Cardiac muscle cell (in vitro differentiated cells and primary cell): ENCODE results near the gene MPZL2. TPM values are rescaled to one million over a fixed set of nuclear protein-coding genes. Genes with fewer than 3 reads are reported as not detected.

ENCODE experiments used
- DNase-seq, 2 donors: peaks; one replicate each; pipeline versions ENCODE4 v3.0.0 to v3.0.0-alpha.2; 2010 to 2017; ENCODE audit warnings: low read depth in 1 of 2, low spot score in 1 of 2
- H3K27ac ChIP-seq: fragments of 200-600 bp; sonication (generic); 2 replicates; pipeline ENCODE4 v1.5.1; 2016
- H3K27me3 ChIP-seq: fragments of 200-600 bp; sonication (generic); 2 replicates; pipeline ENCODE4 v1.6.0; 2016; ENCODE audit warnings: control low read depth
- H3K36me3 ChIP-seq: fragments of 200-600 bp; sonication (generic); 2 replicates; pipeline ENCODE4 v1.5.1; 2016; ENCODE audit warnings: control low read depth
- H3K4me1 ChIP-seq: fragments of 200-600 bp; sonication (generic); 2 replicates; pipeline ENCODE4 v1.8.1; 2017; ENCODE audit warnings: low read depth, mild to moderate bottlenecking, mixed run types
- H3K4me3 ChIP-seq: fragments of 200-600 bp; sonication (generic); 2 replicates; pipeline ENCODE4 v1.5.1; 2016; ENCODE audit warnings: mild to moderate bottlenecking
- H3K9me3 ChIP-seq: fragments of 200-600 bp; sonication (generic); 2 replicates; pipeline ENCODE4 v1.5.1; 2017; ENCODE audit warnings: low read depth, mild to moderate bottlenecking, control low read depth
- polyA plus RNA-seq: library from polyadenylated mRNA; unstranded; fragments of >200 nt; fragmentation: Nextera tagmentation; extraction: Ambion mirVana; gene quantifications from 2 replicates; pipeline ENCODE4 v1.2.1, GENCODE V29; 2016
- total RNA-seq: library from RNA; depleted of rRNA; stranded (reverse); fragments of >200 nt; gene quantifications from 2 replicates; pipeline ENCODE4 v1.2.3, GENCODE V29; 2016
- TF ChIP-seq, protein P1 (sequence below): IDR thresholded peaks from 2 replicates; pipeline ENCODE4 v1.5.1; 2012; ENCODE audit warnings: low read depth, mild to moderate bottlenecking, low read length

The MPZL2 gene
- total and polyA plus RNA-seq, 2 experiments from 2014 or later: 0.13 TPM; not detected in 1

DNA sequence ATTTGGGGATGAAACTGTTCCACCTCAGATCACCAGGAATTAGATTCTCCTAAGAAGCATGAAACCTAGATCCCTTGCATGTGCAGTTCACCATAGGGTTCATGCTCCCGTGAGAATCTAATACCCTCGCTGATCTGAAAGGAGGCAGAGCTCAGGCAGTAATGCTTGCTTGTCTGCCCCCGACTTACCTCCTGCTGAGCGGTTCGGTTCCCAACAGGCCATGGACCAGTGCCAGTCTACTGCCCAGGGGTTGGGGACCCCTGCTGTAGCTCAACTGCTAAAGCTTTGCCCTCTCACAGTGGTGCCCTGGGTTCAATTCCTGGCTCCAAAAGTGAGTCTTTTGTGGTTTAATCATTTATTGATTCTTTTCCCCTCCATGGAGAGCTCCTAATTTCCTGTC is 42.7 kb downstream of the MPZL2 start:
- Histone ChIP-seq H3K4me3 (no peak overlapping the region), H3K9me3 (no peaks in the 10 kb centered on the region)
- TF ChIP-seq, protein P1, sequence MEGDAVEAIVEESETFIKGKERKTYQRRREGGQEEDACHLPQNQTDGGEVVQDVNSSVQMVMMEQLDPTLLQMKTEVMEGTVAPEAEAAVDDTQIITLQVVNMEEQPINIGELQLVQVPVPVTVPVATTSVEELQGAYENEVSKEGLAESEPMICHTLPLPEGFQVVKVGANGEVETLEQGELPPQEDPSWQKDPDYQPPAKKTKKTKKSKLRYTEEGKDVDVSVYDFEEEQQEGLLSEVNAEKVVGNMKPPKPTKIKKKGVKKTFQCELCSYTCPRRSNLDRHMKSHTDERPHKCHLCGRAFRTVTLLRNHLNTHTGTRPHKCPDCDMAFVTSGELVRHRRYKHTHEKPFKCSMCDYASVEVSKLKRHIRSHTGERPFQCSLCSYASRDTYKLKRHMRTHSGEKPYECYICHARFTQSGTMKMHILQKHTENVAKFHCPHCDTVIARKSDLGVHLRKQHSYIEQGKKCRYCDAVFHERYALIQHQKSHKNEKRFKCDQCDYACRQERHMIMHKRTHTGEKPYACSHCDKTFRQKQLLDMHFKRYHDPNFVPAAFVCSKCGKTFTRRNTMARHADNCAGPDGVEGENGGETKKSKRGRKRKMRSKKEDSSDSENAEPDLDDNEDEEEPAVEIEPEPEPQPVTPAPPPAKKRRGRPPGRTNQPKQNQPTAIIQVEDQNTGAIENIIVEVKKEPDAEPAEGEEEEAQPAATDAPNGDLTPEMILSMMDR: no peak

DNA sequence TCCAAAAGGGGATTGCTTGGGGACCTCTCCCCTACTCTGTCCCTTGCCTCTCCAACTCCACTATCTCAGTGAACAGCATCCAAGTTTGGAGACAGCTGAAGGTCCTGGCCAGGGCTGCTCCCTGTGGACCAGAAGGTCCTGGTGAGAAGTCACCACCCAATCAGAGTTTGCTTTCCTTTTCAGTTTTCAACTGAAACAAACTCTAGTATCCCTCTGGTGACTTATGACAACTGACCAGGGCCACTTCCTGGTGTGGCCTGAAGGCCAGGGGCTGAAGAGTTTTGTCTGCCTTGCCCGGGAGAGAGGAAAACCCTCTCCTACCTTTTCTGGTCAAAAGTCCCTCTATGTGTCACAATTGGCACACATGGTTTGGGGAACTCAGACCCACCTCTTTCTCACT is 44.4 kb downstream of the MPZL2 start:
- TF ChIP-seq, protein P1: no peak
- H3K4me3 ChIP-seq: no peak overlapping the region

More for the DNA sequence above, 42.7 kb downstream of the MPZL2 start:
- no peak for DNase-seq
- H3K36me3 ChIP-seq: no peaks in the 10 kb centered on the region
- H3K27me3 ChIP-seq: peaks cover 27% of the 10 kb centered on the region
- H3K27ac ChIP-seq: no peak overlapping the region
- H3K4me1 ChIP-seq: peaks cover 5% of the 10 kb centered on the region

DNA sequence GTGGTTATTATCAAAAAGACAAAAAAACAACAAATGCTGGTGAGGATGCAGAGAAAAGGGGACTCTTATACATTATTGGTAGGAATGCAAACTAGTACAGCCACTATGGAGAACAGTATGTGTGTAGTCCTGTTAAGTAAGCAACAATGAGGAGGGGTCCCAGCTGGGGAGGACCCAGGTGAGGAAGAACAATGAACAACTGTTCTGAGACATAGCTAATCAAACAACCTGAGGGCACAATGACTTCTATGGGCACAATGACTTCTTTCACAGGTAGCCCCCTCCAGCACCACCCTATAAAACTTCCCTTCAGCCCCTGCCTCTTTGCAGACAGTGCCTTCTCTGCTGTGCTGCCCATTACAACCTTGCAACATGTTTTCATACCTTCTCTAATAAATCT is 44.9 kb downstream of the MPZL2 start:
- no peak for DNase-seq
- H3K4me3 ChIP-seq: no peak overlapping the region
- peaks cover 12% of the 10 kb centered on the region for H3K27me3 ChIP-seq
- TF ChIP-seq, protein P1: no peak
- no peaks in the 10 kb centered on the region for H3K9me3 ChIP-seq
- H3K27ac ChIP-seq: no peak overlapping the region
- peaks cover 5% of the 10 kb centered on the region for H3K4me1 ChIP-seq
- no peaks in the 10 kb centered on the region for H3K36me3 ChIP-seq

More for the DNA sequence above, 44.4 kb downstream of the MPZL2 start:
- DNase-seq: no peak
- H3K27ac ChIP-seq: no peak overlapping the region
- H3K27me3 ChIP-seq: peaks cover 16% of the 10 kb centered on the region
- peaks cover 5% of the 10 kb centered on the region for H3K4me1 ChIP-seq
- no peaks in the 10 kb centered on the region for H3K9me3 ChIP-seq
- no peaks in the 10 kb centered on the region for H3K36me3 ChIP-seq

DNA sequence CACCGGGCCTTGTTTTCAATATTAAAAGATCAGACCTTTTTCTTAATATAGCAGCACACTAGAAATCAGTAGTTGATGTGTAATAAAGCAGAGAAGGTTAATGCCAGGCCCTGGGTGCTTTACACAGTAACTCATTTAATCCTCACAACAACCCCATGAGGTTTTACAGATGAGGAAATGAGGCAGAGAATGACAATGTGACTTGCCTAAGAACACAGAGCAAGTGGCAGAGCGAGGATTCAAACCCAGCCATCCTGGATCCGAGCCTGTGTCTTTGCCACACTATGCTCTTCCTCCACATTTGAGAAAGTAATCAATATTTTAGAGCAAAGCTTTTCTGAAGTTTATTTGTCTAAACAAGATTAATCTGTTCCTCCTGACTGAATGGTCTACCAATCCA is 46.5 kb downstream of the MPZL2 start:
- H3K4me1 ChIP-seq: peaks cover 5% of the 10 kb centered on the region
- H3K27me3 ChIP-seq: no peaks in the 10 kb centered on the region
- no peak for DNase-seq
- TF ChIP-seq, protein P1: no peak
- H3K27ac ChIP-seq: no peak overlapping the region
- no peaks in the 10 kb centered on the region for H3K9me3 ChIP-seq
- no peak overlapping the region for H3K4me3 ChIP-seq
- no peaks in the 10 kb centered on the region for H3K36me3 ChIP-seq

DNA sequence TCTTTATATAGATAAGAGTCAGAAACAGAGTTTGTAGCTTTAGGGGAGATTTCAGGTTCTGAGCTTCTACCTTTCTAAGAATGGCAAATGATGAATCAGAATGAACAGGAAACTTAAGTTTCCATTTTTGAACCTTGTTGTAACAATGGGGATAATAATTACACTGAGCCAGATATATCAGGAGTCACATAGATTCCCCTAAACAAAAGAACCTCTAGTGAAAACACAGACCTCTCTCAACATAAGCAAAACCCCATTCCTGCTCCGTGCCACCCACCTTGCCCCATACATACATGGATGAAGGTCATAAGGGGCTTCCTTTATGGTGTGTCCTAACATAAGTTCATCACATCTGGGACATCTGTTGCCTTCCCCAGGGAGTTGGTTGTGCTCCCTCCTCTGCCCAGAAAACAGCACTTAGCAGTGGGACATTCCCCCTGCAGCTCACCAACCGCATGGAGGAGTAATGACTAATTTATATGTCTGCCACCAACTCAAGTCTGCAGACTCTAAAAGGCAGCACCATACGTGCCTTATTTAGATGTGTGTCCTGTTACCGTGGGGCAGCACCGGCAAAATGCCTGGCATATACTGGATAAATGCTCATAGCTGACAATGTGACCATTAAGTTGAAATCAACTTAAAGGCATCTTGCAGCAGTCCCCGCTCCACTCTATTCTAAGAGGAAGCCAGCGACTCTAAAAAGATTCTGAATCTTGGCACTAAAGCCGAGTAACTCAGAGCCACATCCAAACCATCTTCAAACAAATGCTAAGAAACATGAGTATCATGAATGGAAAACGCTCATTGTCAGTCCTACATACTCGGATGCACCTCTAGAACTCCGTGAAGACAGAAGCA is 47.2 kb downstream of the MPZL2 start:
- Histone ChIP-seq H3K36me3 (no peaks in the 10 kb centered on the region), H3K4me1 (peaks cover 5% of the 10 kb centered on the region), H3K27me3 (no peaks in the 10 kb centered on the region), H3K27ac (no peak overlapping the region), H3K4me3 (no peak overlapping the region), H3K9me3 (no peaks in the 10 kb centered on the region)
- TF ChIP-seq, protein P1: no peak
- DNase-seq: no peak
